HL-60/S4 (cell line): ENCODE data around the gene TPSAB1.
"Not testable (repeated sequence)": the region's sequence is repeated elsewhere in the genome, so short reads cannot be mapped to it uniquely, and the experiment has no call there.

Experiments used
- in situ Hi-C: fragments of 300-500 bp; cut with MboI; formaldehyde crosslinking; loops from 2 replicates; pipeline ENCODE4 v1.14.3; 2022; ENCODE audit warnings: low sequenced_read_pairs

Gene TPSAB1

GRCh38 chr16:1240436-1240835 lies at the start of gene TPSAB1:
TPSAB1 (plus strand) TSS chr16:1240705; CDS start chr16:1240939, 234 bp downstream.
- in situ Hi-C loops, result not testable (repeated sequence)

- in situ Hi-C loops, result not testable (repeated sequence)
Observed at GRCh38 chr16:1190789-1191188, 49.7 kb upstream of the TPSAB1 start.

GRCh38 chr16:1192384-1193073 lies 48.0 kb upstream of the TPSAB1 start:
- in situ Hi-C loops, result no loop called here

- in situ Hi-C loops, result no loop called here
Observed at GRCh38 chr16:1193143-1193824, 47.2 kb upstream of the TPSAB1 start.

GRCh38 chr16:1193825-1194581 lies 46.5 kb upstream of the TPSAB1 start:
- in situ Hi-C loops, result no loop called here

- in situ Hi-C loops, result no loop called here
Observed at GRCh38 chr16:1194665-1195392, 45.7 kb upstream of the TPSAB1 start.

GRCh38 chr16:1195393-1195666 lies 45.2 kb upstream of the TPSAB1 start:
- in situ Hi-C loops, result no loop called here

- in situ Hi-C loops, result no loop called here
Observed at GRCh38 chr16:1196494-1196893, 44.0 kb upstream of the TPSAB1 start.

- in situ Hi-C loops, result no loop called here
Observed at GRCh38 chr16:1197237-1197866, 43.2 kb upstream of the TPSAB1 start.

- in situ Hi-C loops, result no loop called here
Observed at GRCh38 chr16:1198194-1198593, 42.3 kb upstream of the TPSAB1 start.

GRCh38 chr16:1198671-1199346 lies 41.7 kb upstream of the TPSAB1 start:
- in situ Hi-C loops, result not testable (repeated sequence)

- in situ Hi-C loops, result no loop called here
Observed at GRCh38 chr16:1199347-1200013, 41.0 kb upstream of the TPSAB1 start.

- in situ Hi-C loops, result no loop called here
Observed at GRCh38 chr16:1200014-1200627, 40.4 kb upstream of the TPSAB1 start.

- in situ Hi-C loops, result no loop called here
Observed at GRCh38 chr16:1201444-1201843, 39.1 kb upstream of the TPSAB1 start.

- in situ Hi-C loops, result no loop called here
Observed at GRCh38 chr16:1202274-1202673, 38.2 kb upstream of the TPSAB1 start.

- in situ Hi-C loops, result no loop called here
Observed at GRCh38 chr16:1204933-1205332, 35.6 kb upstream of the TPSAB1 start.

GRCh38 chr16:1206326-1206725 lies 34.2 kb upstream of the TPSAB1 start:
- in situ Hi-C loops, result no loop called here

- in situ Hi-C loops, result no loop called here
Observed at GRCh38 chr16:1206786-1207185, 33.7 kb upstream of the TPSAB1 start.

GRCh38 chr16:1208239-1208830 lies 32.2 kb upstream of the TPSAB1 start:
- in situ Hi-C loops, result no loop called here
